Mucosa of stomach (tissue), 1 donor: ENCODE data around the gene COL8A1.

Experiments
- H3K27me3 ChIP-seq: one replicate; pipeline ENCODE4 v1.7.0; 2013; ENCODE audit warnings: mild to moderate bottlenecking, low read length; ENCODE audit not compliant: control insufficient read depth, insufficient read depth
- H3K36me3 ChIP-seq: one replicate; pipeline ENCODE4 v1.7.0; 2013; ENCODE audit warnings: low read length; ENCODE audit not compliant: control insufficient read depth, insufficient read depth
- H3K4me1 ChIP-seq: one replicate; pipeline ENCODE4 v1.7.0; 2013; ENCODE audit warnings: mild to moderate bottlenecking, low read length; ENCODE audit not compliant: control insufficient read depth, insufficient read depth
- H3K4me3 ChIP-seq: one replicate; pipeline ENCODE4 v1.7.0; 2013; ENCODE audit warnings: low read length
- H3K9ac ChIP-seq: one replicate; pipeline ENCODE4 v1.7.0; 2013; ENCODE audit warnings: mild to moderate bottlenecking, low read length, moderate library complexity
- H3K9me3 ChIP-seq: one replicate; pipeline ENCODE4 v1.7.0; 2013; ENCODE audit warnings: mild to moderate bottlenecking, low read length, moderate library complexity; ENCODE audit not compliant: control insufficient read depth
- donor health status: Pancreatic carcinoma.

COL8A1 gene

DNA sequence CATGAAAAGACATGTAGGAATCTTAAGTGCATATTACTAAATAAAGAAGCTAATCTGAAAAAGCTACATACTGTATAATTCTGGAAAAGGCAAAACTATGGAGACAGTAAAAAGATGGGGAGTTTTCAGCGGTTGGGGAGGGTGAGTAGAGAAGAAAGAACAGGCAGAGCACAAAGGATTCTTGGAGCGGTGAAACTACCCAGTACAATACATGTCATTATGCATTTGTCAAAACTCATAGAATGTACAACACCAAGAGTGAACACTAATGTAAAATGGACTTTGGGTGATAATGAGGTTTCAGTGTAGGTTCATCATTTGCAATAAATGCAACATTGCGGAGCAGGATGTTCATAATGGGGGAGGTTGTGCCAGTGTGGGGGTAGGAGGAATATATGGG, 133.8 kb downstream of the COL8A1 start:
- Histone ChIP-seq H3K27me3 (no peaks in the 10 kb centered on the region), H3K36me3 (no peaks in the 10 kb centered on the region), H3K9ac (no peak overlapping the region), H3K4me1 (no peaks in the 10 kb centered on the region), H3K4me3 (no peak overlapping the region), H3K9me3 (no peaks in the 10 kb centered on the region)

DNA sequence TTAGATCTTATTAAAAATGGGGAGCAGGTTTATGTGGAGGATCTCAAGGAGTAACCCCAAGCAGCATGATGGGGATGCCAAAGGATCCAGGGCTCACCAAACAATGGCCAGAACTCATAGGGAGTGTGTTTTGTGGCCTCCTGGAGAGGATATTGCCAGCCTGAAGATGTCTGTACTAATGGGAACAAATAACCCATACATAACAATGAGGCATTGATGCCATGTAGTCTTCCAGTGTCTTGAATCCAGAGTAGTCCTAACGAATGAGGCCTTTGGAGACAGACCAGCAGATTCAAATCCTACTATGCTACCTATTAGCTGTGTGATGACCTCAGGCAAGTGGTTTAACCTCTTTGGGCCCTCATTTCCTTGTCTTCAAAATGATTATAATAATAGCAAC, 134.3 kb downstream of the COL8A1 start:
- Histone ChIP-seq H3K4me3 (no peak overlapping the region), H3K27me3 (no peaks in the 10 kb centered on the region), H3K9me3 (no peaks in the 10 kb centered on the region), H3K9ac (no peak overlapping the region), H3K36me3 (no peaks in the 10 kb centered on the region), H3K4me1 (no peaks in the 10 kb centered on the region)

DNA sequence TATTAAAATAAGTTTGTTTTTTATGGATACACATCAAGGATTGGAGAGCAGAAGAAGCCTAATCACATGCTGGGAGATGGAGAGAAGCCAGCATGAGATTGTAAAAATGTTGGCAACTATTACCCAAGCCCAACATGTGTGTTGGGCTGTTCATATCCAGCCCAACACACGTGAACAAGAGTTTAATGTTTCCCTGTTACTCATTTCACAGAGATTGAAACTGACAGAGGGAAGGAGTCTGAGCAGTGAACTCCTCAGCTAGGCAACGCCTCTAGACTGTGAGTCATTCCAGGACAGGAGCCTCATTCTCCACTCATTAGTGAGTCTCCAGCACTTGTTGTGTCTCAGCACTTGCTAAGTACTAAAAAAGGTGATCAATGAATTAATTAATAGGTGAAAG, 136.1 kb downstream of the COL8A1 start:
- H3K9ac ChIP-seq, result no peak overlapping the region
- H3K27me3 ChIP-seq, result no peaks in the 10 kb centered on the region
- H3K9me3 ChIP-seq, result no peaks in the 10 kb centered on the region
- H3K4me1 ChIP-seq, result no peaks in the 10 kb centered on the region
- H3K4me3 ChIP-seq, result no peak overlapping the region
- H3K36me3 ChIP-seq, result no peaks in the 10 kb centered on the region

DNA sequence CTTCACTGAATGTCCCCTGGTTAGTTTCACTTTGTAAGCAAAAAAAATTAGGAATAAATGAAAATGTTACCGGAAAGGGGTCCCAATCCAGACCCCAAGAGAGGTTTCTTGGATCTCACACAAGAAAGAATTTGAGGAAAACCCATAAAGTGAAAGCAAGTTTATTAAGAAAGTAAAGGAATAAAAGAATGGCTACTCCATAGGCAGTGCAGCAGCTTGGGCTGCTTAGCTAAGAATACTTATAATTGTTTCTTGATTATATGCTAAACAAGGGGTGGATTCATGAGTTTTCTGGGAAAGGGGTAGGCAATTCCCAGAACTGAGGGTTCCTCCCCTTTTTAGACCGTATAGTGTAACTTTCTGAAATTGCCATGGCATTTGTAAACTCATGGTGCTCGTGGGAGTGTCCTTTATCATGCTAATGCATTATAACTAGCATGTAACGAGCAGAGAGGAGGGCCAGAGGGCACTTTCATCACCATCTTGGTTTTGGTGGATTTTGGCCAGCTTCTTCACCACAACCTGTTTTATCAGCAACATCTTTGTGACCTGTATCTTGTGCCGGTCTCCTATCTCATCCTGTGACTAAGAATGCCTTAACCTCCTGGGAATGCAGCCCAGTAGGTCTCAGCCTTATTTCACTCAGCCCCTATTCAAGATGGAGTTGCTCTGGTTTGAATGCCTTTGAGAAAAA, 138.3 kb downstream of the COL8A1 start:
- H3K36me3 ChIP-seq, result no peaks in the 10 kb centered on the region
- H3K27me3 ChIP-seq, result peaks cover 7% of the 10 kb centered on the region
- no peak overlapping the region for H3K9ac ChIP-seq
- no peaks in the 10 kb centered on the region for H3K9me3 ChIP-seq
- no peak overlapping the region for H3K4me3 ChIP-seq
- H3K4me1 ChIP-seq, result no peaks in the 10 kb centered on the region

DNA sequence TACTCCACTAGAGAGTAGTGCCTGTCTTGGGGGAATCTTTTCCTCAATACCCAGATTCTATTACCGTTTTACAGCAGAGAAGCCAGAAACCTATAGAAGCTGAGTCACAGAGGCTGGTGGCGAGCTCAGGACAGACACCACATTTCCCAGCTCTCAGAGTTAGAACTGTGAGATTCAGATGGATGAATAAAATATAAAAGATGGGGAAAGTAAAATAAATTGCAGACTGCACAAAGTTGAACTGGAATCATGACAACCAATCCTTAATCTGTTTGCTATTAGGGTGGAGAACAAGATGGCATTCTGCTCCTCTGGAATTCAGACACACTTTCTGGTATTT, 138.8 kb downstream of the COL8A1 start:
- H3K4me1 ChIP-seq, result no peaks in the 10 kb centered on the region
- H3K27me3 ChIP-seq, result peaks cover 7% of the 10 kb centered on the region
- no peaks in the 10 kb centered on the region for H3K9me3 ChIP-seq
- H3K4me3 ChIP-seq, result no peak overlapping the region
- H3K36me3 ChIP-seq, result no peaks in the 10 kb centered on the region
- H3K9ac ChIP-seq, result no peak overlapping the region

DNA sequence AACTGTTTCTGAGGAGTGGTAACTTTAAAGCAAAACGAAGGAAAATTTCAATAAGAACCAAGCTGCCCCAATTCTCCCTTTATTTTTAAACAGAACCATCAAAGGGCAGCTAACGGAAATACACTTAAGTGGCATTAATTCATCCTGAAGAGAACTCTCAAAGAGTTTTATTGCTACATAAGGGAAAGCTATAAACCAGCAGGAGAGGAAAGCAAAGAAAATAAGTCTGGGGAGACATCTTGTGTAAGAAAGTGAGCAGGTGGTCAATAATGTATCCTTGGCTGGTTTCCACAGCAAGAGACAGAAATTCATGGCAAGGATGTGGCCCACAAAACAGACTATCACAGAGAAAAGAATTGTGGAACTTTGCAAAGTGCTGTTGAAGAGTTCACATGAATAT, 139.3 kb downstream of the COL8A1 start:
- Histone ChIP-seq H3K4me1 (no peaks in the 10 kb centered on the region), H3K27me3 (peaks cover 7% of the 10 kb centered on the region), H3K9me3 (no peaks in the 10 kb centered on the region), H3K9ac (no peak overlapping the region), H3K36me3 (no peaks in the 10 kb centered on the region), H3K4me3 (no peak overlapping the region)

DNA sequence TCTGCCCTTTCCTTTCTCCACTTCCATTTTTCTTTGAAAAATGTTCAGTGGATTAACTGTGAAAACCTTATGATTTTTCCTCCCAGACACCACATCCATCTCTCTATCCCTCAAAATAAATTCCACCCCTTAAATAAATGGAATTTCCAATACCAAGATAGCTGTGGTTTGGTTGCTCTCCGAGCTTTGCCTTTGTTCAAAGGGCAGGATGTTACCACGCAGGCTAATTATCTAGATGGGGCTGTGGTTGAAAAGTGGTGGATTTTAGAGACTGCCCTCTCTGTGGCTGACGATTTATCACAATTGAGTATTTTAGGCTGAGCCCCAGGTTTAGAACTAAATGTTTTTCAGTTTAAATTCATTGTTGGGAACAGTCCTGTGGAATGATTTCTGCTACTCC, 142.4 kb downstream of the COL8A1 start:
- H3K9ac ChIP-seq, result no peak overlapping the region
- no peaks in the 10 kb centered on the region for H3K36me3 ChIP-seq
- no peaks in the 10 kb centered on the region for H3K9me3 ChIP-seq
- H3K4me3 ChIP-seq, result no peak overlapping the region
- no peaks in the 10 kb centered on the region for H3K4me1 ChIP-seq
- H3K27me3 ChIP-seq, result peaks cover 7% of the 10 kb centered on the region

DNA sequence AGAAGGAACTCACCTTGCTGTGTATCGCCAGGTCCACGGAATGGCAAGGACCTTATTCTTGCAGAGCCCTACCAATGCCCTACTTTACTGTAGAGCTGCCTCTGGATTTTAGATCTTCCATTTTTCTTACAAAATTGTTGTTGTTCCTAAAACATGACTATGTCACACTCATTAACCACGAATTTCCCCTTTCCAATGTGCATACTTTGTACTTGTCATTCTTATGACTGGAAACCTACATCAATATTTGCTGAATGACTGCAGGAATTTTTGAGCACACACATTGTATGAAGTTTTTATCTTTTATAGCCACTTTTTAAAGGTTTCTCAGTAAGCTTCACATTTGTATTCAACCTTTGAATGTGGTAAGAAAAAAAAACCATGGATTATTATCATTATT, 143.4 kb downstream of the COL8A1 start:
- no peaks in the 10 kb centered on the region for H3K4me1 ChIP-seq
- no peaks in the 10 kb centered on the region for H3K9me3 ChIP-seq
- H3K36me3 ChIP-seq, result no peaks in the 10 kb centered on the region
- peaks cover 7% of the 10 kb centered on the region for H3K27me3 ChIP-seq
- H3K9ac ChIP-seq, result no peak overlapping the region
- no peak overlapping the region for H3K4me3 ChIP-seq

DNA sequence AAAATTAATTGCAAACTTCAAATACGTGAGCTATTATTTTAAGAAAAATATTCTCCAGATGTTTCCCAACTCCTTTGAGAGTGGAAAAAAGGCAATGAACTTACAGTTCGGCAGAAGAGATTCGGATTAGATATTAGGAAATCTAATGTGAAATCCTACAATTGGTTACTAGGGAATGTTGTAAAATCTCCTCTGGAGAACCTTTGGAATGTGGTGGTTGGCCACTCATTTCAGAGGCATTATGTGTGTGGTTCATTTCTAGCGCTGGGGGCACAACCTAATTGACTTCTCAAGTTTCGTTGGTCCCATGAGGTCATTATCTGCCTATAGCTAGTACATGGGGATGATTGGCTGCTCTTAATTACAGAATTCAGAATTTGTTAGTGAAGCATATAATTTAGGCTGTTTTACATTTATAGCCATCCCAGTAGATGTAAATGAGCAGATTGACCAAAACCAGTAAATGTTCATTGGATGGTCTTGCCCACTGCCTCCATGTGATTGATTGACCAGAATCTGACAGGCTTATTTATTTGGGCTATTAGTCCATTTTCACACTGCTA, 144.7 kb downstream of the COL8A1 start:
- H3K4me1 ChIP-seq, result no peaks in the 10 kb centered on the region
- no peaks in the 10 kb centered on the region for H3K36me3 ChIP-seq
- H3K27me3 ChIP-seq, result peaks cover 7% of the 10 kb centered on the region
- no peak overlapping the region for H3K9ac ChIP-seq
- H3K9me3 ChIP-seq, result no peaks in the 10 kb centered on the region
- no peak overlapping the region for H3K4me3 ChIP-seq

DNA sequence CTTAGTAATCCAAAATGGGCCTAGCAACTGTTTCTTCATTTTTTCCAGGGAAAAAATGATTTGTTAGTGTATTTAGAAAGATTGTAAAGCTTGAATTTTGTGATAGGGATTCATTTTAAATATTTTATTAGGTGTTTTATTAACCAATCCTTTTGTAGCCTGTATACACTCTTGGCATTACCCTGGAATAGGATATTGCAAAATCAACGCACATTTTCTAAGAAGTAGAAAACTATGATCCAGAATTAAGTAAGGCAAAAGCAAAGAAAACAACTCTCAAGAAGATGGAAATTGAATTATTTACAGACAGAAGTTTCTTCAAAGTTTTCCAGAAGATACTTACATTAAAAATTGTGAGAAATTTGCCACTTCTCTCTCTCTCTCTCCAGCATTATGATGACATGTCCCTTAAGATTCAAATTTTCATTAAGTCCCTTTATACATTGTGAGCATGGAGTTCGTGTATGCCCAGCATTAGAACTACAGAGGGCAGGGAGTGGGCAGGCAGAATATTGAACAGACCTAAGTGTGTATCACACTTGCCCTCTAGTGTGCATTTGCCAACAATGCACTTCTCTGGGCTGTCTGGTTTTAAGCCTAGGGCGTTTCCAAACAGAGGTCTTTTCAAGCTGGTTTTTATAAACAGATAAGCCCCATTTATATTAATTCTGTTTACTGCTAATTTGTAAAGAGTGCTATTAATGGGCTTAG, 150.8 kb downstream of the COL8A1 start:
- no peaks in the 10 kb centered on the region for H3K4me1 ChIP-seq
- H3K9ac ChIP-seq, result no peak overlapping the region
- H3K27me3 ChIP-seq, result no peaks in the 10 kb centered on the region
- H3K36me3 ChIP-seq, result no peaks in the 10 kb centered on the region
- H3K9me3 ChIP-seq, result no peaks in the 10 kb centered on the region
- H3K4me3 ChIP-seq, result no peak overlapping the region

DNA sequence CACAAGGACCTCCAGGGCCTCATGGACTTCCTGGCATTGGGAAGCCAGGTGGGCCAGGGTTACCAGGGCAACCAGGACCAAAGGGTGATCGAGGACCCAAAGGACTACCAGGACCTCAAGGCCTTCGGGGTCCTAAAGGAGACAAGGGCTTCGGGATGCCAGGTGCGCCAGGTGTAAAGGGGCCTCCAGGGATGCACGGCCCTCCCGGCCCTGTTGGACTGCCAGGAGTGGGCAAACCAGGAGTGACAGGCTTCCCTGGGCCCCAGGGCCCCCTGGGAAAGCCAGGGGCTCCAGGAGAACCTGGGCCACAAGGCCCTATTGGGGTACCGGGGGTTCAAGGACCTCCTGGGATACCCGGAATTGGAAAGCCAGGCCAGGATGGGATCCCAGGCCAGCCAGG, 156.1 kb downstream of the COL8A1 start:
- H3K9me3 ChIP-seq, result no peaks in the 10 kb centered on the region
- no peak overlapping the region for H3K9ac ChIP-seq
- no peak overlapping the region for H3K4me3 ChIP-seq
- H3K27me3 ChIP-seq, result no peaks in the 10 kb centered on the region
- no peaks in the 10 kb centered on the region for H3K4me1 ChIP-seq
- no peaks in the 10 kb centered on the region for H3K36me3 ChIP-seq

DNA sequence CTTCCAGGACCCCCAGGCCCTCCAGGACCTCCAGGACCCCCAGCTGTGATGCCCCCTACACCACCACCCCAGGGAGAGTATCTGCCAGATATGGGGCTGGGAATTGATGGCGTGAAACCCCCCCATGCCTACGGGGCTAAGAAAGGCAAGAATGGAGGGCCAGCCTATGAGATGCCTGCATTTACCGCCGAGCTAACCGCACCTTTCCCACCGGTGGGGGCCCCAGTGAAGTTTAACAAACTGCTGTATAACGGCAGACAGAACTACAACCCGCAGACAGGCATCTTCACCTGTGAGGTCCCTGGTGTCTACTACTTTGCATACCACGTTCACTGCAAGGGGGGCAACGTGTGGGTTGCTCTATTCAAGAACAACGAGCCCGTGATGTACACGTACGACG, 157.2 kb downstream of the COL8A1 start:
- H3K36me3 ChIP-seq, result no peaks in the 10 kb centered on the region
- H3K4me3 ChIP-seq, result no peak overlapping the region
- no peaks in the 10 kb centered on the region for H3K9me3 ChIP-seq
- H3K4me1 ChIP-seq, result no peaks in the 10 kb centered on the region
- no peaks in the 10 kb centered on the region for H3K27me3 ChIP-seq
- no peak overlapping the region for H3K9ac ChIP-seq
